ACC112 (cell line): ENCODE results near the gene FATE1.

ENCODE experiments used
- H2AFZ ChIP-seq: fragments of 200-600 bp; sonication (generic); one replicate; pipeline ENCODE4 v1.6.0; 2017; ENCODE audit warnings: antibody characterized with exemption, low read length; ENCODE audit not compliant: unreplicated experiment
- H3K27ac ChIP-seq: fragments of 200-600 bp; sonication (generic); 2 replicates; pipeline ENCODE4 v1.5.1; 2014; ENCODE audit warnings: low read depth, mild to moderate bottlenecking, antibody characterized with exemption, low read length, moderate library complexity
- H3K27me3 ChIP-seq: fragments of 200-600 bp; sonication (generic); 2 replicates; pipeline ENCODE4 v1.6.1; 2014; ENCODE audit warnings: mild to moderate bottlenecking, antibody characterized with exemption, low read length, moderate library complexity, mixed read lengths; ENCODE audit not compliant: insufficient read depth
- H3K36me3 ChIP-seq: fragments of 200-600 bp; sonication (generic); 2 replicates; pipeline ENCODE4 v1.6.1; 2016; ENCODE audit warnings: mild to moderate bottlenecking, antibody characterized with exemption, low read length, moderate library complexity, mixed read lengths; ENCODE audit not compliant: insufficient read depth
- H3K4me1 ChIP-seq: fragments of 200-600 bp; sonication (generic); one replicate; pipeline ENCODE4 v1.6.1; 2016; ENCODE audit warnings: low read length, mixed read lengths; ENCODE audit not compliant: insufficient read depth, unreplicated experiment, control insufficient read depth
- H3K4me3 ChIP-seq: fragments of 200-600 bp; sonication (generic); 2 replicates; pipeline ENCODE4 v1.5.1; 2014; ENCODE audit warnings: mild to moderate bottlenecking, low read depth, low read length
- H3K79me2 ChIP-seq: fragments of 200-600 bp; sonication (generic); one replicate; pipeline ENCODE4 v1.6.0; 2016; ENCODE audit warnings: low read length; ENCODE audit not compliant: control insufficient read depth, unreplicated experiment, insufficient read depth

The FATE1 gene

DNA sequence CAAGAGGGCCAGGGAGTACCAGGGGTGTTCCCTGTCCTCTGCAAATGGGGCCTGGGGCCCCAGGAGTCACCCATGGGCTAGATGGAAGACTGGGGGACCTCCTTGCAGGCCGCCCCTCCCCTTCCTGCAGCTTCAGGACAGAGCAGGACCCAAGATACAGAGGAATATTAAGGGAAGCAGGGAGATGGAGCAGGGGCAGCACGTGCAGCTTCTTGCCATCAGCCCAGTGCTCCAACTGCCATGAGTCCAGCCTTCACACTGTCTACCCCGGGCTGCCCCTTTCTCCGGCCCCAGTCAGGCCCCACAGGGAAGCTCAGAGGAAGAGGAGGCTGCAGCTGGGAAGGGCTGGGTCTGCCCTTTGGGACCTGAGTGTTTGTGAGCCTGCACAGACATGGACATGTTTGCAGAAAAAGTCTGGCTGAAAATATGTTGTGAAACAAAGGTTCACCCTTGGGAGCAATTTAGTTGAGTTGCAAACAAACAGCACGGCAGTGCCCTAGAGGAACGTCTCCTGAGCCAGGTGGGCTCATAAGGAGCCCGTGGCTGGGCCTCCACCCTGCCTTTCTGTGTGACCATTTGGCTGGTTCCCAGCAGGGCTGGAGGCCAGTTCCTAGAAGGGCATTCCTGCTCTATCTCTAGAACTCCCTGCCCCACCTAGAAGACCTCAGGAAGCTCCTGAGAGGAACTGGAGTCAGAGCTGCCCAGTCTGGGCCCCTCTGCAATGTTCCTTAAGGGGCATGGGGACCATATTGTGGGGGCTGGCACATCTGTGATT, 8.9 kb downstream of the FATE1 start:
- H3K27ac ChIP-seq = no peak overlapping the region
- H3K4me3 ChIP-seq = no peak overlapping the region
- no peaks in the 10 kb centered on the region for H3K36me3 ChIP-seq
- H3K27me3 ChIP-seq = no peaks in the 10 kb centered on the region
- H3K4me1 ChIP-seq = no peaks in the 10 kb centered on the region
- H2AFZ ChIP-seq = no peak overlapping the region
- H3K79me2 ChIP-seq = no peaks in the 10 kb centered on the region

DNA sequence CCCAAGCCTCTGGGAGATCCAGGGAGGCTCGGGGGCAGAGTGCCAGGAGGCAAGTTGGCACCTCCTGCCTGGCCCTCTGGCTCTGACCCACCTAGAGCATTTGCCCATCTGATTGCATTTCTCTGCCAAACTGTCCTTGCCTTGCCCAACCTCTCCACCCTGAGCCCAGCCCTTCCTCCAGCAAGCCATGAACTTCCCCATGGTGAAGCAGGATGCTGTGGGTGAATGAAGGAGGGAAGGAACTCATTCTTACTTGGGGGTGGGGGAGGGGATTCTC, 9.4 kb downstream of the FATE1 start:
- Histone ChIP-seq H3K27ac (no peak overlapping the region), H3K27me3 (no peaks in the 10 kb centered on the region), H3K4me1 (no peaks in the 10 kb centered on the region), H3K4me3 (no peak overlapping the region), H2AFZ (no peak overlapping the region), H3K36me3 (no peaks in the 10 kb centered on the region), H3K79me2 (no peaks in the 10 kb centered on the region)

DNA sequence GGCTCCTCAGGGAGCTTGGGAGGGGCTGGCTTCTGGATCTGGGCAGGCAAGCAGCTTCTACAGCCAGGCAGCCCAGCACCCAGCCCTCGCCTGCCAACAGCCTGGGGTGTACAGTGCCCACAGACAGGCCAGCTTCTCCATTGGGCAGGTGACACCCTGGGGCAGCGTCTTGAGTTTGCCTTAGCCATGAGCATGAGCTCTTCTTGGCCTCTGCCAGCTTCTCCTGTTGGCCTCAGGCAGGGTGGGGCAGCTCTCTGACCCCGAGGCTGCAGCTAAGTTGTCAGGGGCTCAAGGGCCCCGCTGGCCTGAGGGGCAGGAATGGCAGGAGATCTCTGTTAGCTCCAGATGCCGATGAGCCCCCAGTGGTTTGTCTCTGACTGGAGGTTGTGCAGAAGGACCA, 10.9 kb downstream of the FATE1 start:
- no peaks in the 10 kb centered on the region for H3K4me1 ChIP-seq
- no peaks in the 10 kb centered on the region for H3K36me3 ChIP-seq
- no peaks in the 10 kb centered on the region for H3K27me3 ChIP-seq
- H2AFZ ChIP-seq = no peak overlapping the region
- no peaks in the 10 kb centered on the region for H3K79me2 ChIP-seq
- H3K4me3 ChIP-seq = no peak overlapping the region
- H3K27ac ChIP-seq = no peak overlapping the region

DNA sequence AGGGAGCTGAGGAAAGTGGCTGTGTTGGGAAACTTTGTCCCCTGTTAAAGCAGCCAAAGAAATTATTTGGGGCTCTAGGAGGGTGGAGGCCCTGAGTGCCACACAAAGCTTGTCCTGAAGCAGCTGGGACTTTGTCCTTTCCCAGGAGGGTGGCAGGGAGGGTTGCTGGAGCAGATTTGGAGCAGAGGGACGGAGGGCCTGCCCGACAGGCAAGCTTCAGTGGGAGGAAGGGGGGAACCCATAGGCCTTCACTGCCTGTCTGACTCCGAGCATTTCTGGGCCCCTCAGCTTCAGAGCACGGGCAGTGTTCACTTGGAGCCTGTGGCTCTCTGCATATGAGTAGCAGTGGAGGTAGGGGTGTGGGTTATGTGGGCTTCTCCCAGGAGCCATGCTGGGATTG, 11.5 kb downstream of the FATE1 start:
- H3K36me3 ChIP-seq = no peaks in the 10 kb centered on the region
- H3K4me3 ChIP-seq = no peak overlapping the region
- H3K4me1 ChIP-seq = no peaks in the 10 kb centered on the region
- no peak overlapping the region for H2AFZ ChIP-seq
- no peaks in the 10 kb centered on the region for H3K27me3 ChIP-seq
- H3K27ac ChIP-seq = no peak overlapping the region
- H3K79me2 ChIP-seq = no peaks in the 10 kb centered on the region

DNA sequence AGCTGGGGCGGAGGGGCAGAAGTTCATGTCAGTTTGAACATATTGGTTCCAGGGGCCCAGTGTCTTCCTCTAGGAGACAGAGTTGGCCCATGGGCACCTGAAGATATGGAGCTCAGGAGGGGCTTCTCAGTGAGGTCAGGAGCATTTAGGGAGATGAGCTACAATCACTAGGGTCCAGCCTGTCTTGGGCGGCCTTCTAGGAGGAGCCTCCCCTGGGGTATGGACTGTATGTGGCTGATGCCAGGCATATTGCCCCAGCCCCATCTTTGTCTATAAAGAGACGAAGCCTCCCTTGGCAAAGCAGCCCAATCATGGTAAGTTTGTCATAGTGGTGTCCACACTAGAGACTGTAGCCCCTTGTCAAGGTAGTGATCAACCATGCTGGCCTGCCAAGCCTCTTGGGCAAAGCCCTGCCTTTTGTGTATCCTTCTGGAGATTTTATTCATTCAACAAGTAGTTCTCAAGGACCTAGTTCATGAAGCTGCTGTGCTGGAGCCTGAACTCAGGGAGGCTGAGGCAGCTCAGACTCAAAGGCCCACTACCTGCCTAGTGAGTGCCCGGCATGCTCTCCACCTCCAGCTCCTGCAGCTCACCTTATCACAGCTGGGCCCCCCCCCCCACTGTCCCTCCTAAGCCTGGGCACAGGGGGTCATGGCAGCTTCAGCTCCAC, 13.4 kb downstream of the FATE1 start:
- no peaks in the 10 kb centered on the region for H3K79me2 ChIP-seq
- H3K36me3 ChIP-seq = no peaks in the 10 kb centered on the region
- no peaks in the 10 kb centered on the region for H3K27me3 ChIP-seq
- H3K4me3 ChIP-seq = no peak overlapping the region
- H3K4me1 ChIP-seq = no peaks in the 10 kb centered on the region
- H2AFZ ChIP-seq = no peak overlapping the region
- no peak overlapping the region for H3K27ac ChIP-seq

DNA sequence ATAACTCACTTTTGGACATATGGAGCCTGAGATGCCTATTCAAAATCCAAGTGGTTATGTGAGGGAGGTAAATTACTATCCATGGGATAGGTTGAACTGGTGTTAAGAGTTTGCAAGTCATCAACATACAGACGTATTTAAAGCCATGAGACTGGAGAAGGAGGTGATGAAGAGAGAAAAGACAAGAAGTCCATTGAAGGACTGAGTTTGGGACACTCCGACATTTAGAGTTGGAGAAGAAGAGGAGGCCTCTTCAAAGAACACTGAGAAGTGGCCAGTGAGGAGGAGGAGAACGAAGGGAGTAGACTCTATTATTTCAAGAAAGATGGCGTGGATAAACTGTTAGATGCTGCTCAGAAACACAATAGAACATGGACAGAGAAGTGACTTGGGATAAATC, 18.6 kb downstream of the FATE1 start, which contains the start of gene CNGA2:
Gene CNGA2, plus strand, starts transcription at position 301 of the 400 bp plus-strand sequence. CDS start 3,738 bp downstream, outside the sequence.
- H2AFZ ChIP-seq = no peak within 1 kb of the TSS
- H3K27ac ChIP-seq = no peak within 1 kb of the TSS
- no peak within 1 kb of the TSS for H3K4me3 ChIP-seq
- no peaks in the 10 kb centered on the region for H3K36me3 ChIP-seq
- H3K79me2 ChIP-seq = no peaks in the 10 kb centered on the region
- no peaks in the 10 kb centered on the region for H3K4me1 ChIP-seq
- no peaks in the 10 kb centered on the region for H3K27me3 ChIP-seq

DNA sequence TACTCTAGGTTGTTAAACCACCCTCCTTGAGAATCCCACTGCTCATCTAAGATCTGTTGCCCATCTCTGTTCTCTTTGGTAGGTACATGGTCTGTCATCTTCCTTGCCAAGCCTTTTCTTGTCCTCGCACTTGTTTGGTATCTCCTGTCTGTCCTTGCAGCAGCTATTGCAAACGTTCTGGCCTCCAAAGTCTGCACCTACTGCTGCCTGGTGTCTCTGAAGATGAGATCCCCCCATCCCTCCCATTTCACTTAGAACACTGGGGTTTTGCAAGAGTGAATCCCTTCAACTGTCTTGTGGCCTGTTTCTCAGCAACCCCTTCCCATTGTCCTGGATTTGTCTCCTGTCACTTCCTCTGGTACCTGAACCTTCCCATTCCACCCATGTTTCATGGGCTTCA, 19.4 kb downstream of the FATE1 start:
- no peaks in the 10 kb centered on the region for H3K4me1 ChIP-seq
- no peaks in the 10 kb centered on the region for H3K79me2 ChIP-seq
- no peak overlapping the region for H3K27ac ChIP-seq

DNA sequence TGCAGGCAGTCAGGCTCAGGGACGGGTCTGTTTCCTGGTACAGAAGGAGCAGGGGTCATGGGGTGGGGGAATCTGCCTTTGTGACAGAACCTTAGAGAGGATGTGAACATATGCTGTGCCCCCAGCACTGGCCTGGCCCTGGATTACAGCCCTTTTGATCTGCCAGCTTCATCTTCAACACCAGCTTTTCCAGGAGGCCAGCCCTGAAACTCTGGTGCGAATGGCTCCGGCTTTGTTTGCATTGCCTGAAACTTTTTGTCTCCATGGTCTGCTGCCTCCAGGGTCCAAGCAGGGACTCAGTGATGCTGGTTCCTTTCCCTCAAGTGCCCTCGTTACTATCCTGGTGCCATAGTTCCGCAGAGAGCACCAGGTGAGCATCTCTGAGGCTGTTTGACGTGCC, 20.9 kb downstream of the FATE1 start:
- H3K27me3 ChIP-seq = no peaks in the 10 kb centered on the region
- no peak overlapping the region for H2AFZ ChIP-seq
- H3K27ac ChIP-seq = no peak overlapping the region
- no peaks in the 10 kb centered on the region for H3K4me1 ChIP-seq
- no peak overlapping the region for H3K4me3 ChIP-seq
- H3K36me3 ChIP-seq = no peaks in the 10 kb centered on the region
- no peaks in the 10 kb centered on the region for H3K79me2 ChIP-seq

More for the DNA sequence above, 19.4 kb downstream of the FATE1 start:
- Histone ChIP-seq H3K4me3 (no peak overlapping the region), H3K27me3 (no peaks in the 10 kb centered on the region), H3K36me3 (no peaks in the 10 kb centered on the region), H2AFZ (no peak overlapping the region)

DNA sequence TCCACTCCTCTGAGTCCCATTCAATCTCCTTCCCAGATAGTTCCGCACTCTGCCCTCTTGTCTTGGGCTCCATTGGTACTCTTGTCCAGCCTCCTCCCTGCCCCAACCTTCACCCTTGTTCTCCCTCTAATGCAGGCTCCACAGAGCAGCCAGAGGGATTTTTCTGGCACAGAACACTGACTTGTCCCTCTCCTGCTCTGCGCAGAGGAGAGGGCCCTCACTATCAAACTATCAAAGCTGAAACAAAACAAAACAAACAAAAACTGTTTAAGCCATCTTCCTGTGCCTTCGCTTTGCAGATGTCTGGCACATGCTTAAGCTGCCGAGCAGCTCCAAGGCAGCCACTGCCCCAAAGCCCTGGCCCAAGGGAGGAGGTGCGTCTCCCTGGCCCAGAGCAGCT, 21.7 kb downstream of the FATE1 start:
- H3K27ac ChIP-seq = no peak overlapping the region
- H3K27me3 ChIP-seq = no peaks in the 10 kb centered on the region
- no peak overlapping the region for H2AFZ ChIP-seq
- no peak overlapping the region for H3K4me3 ChIP-seq
- no peaks in the 10 kb centered on the region for H3K79me2 ChIP-seq
- no peaks in the 10 kb centered on the region for H3K36me3 ChIP-seq
- H3K4me1 ChIP-seq = no peaks in the 10 kb centered on the region

DNA sequence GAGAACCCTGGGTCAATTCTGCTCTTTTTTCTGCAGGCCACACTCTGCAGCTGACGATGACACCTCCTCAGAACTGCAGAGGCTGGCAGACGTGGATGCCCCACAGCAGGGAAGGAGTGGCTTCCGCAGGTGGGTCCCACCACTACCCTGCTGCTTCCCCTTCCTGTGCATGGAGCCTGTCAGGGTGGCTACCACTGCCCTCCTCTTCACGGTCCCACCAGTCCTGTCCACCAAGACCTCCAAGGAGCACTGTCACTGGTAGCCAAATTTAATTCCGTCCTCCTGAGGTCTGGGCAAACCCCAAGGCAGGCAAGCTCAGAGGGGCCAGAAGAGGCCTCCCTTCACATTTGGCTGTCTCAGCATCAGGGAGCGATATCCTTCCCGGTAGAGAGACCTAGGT, 22.9 kb downstream of the FATE1 start:
- H3K4me3 ChIP-seq = no peak overlapping the region

DNA sequence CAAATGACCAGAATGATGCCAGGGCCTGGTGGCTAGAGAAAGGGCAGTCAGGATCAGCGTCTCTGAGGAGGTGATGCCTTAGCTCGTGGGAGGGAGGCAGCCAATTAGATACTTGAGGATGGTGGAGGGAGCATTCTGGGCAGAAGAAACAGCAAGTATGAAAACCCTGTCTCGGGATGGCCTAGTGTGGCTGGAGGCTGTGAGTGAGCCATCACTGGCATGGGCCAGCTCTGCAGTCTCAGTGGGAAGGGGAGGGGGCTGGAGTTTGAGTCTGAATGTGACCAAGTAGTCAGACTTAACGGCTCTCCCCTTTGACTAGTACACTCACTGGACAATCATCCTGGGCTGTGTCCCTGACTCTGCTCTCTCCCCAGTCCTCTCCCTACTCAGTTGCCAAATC, 25.8 kb downstream of the FATE1 start:
- no peak overlapping the region for H3K4me3 ChIP-seq
- H2AFZ ChIP-seq = no peak overlapping the region
- H3K27ac ChIP-seq = no peak overlapping the region
- H3K4me1 ChIP-seq = no peaks in the 10 kb centered on the region
- no peaks in the 10 kb centered on the region for H3K27me3 ChIP-seq
- no peaks in the 10 kb centered on the region for H3K36me3 ChIP-seq
- no peaks in the 10 kb centered on the region for H3K79me2 ChIP-seq

More for the DNA sequence above, 22.9 kb downstream of the FATE1 start:
- H3K27ac ChIP-seq = no peak overlapping the region
- no peaks in the 10 kb centered on the region for H3K79me2 ChIP-seq
- no peaks in the 10 kb centered on the region for H3K27me3 ChIP-seq
- H3K36me3 ChIP-seq = no peaks in the 10 kb centered on the region
- no peak overlapping the region for H2AFZ ChIP-seq
- no peaks in the 10 kb centered on the region for H3K4me1 ChIP-seq
